GM21737 (cell line): Measurements from ENCODE around the gene BEAN1.
"Not testable (repeated sequence)": the region's sequence is repeated elsewhere in the genome, so short reads cannot be mapped to it uniquely, and the experiment has no call there.

Source experiments
- ATAC-seq: cut with Tn5 transposase; IDR thresholded peaks from one replicate; pipeline ENCODE4 v1.9.1; 2021; ENCODE audit warnings: mild to moderate bottlenecking, moderate library complexity; ENCODE audit not compliant: unreplicated experiment

Gene BEAN1

GRCh38 chr16:66481943-66482390, 54.9 kb downstream of the BEAN1 start:
- no peak for ATAC-seq

- ATAC-seq = no peak
Measured at GRCh38 chr16:66483689-66484452, 56.8 kb downstream of the BEAN1 start.

- ATAC-seq = no peak
Measured at GRCh38 chr16:66484453-66485213, 57.5 kb downstream of the BEAN1 start.

DNA sequence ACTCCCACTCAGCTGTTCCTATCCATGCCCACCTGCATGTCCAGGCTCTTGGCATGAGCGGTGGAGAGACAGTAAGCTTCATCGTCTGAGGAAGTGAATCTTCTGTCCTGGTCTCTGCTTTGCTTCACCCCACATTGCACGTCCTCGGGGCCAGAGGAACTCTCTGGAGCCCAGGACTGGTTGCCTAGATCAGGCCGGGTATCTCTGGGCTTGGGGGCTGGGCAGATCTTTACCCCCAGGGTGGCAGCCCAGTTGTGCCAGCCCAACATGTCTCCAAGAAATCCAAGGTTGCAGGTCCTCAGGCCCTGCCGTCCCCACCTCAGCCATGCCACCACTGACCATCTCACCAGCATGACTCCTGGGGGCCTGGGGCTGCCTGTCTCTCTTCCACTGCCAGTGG, 58.3 kb downstream of the BEAN1 start:
- no peak for ATAC-seq

DNA sequence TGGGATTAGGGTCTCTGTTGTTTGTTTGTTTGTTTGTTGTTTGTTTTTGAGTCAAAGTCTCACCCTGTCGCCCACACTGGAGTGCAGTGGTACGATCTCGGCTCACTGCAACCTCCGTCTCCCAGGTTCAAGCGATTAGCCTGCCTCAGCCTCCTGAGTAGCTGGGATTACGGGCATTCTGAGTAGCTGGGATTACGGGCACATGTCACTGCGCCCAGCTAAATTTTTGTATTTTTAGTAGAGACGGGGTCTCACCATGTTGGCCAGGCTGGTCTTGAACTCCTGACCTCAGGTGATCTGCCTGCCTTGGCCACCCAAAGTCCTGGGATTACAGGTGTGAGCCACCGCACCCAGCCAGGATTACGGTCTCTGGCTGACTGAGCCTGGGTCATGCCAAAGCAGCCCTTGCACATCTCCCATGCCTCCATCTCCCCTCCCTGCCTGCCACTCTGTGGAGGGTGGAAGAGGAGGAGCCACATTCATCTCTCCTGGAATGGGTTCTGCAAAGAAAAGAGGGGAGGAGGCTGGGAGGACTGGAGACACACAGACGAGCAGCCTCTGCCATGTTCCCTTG, 59.2 kb downstream of the BEAN1 start:
- ATAC-seq = no peak

- no peak for ATAC-seq
Measured at GRCh38 chr16:66486773-66487579, 59.9 kb downstream of the BEAN1 start.

GRCh38 chr16:66487580-66488275, 60.6 kb downstream of the BEAN1 start:
- no peak for ATAC-seq

- ATAC-seq = no peak
Measured at GRCh38 chr16:66488505-66488904, 61.4 kb downstream of the BEAN1 start.

- no peak for ATAC-seq
Measured at GRCh38 chr16:66489385-66489784, 62.3 kb downstream of the BEAN1 start.

GRCh38 chr16:66489818-66490217, 62.7 kb downstream of the BEAN1 start:
- ATAC-seq = no peak

DNA sequence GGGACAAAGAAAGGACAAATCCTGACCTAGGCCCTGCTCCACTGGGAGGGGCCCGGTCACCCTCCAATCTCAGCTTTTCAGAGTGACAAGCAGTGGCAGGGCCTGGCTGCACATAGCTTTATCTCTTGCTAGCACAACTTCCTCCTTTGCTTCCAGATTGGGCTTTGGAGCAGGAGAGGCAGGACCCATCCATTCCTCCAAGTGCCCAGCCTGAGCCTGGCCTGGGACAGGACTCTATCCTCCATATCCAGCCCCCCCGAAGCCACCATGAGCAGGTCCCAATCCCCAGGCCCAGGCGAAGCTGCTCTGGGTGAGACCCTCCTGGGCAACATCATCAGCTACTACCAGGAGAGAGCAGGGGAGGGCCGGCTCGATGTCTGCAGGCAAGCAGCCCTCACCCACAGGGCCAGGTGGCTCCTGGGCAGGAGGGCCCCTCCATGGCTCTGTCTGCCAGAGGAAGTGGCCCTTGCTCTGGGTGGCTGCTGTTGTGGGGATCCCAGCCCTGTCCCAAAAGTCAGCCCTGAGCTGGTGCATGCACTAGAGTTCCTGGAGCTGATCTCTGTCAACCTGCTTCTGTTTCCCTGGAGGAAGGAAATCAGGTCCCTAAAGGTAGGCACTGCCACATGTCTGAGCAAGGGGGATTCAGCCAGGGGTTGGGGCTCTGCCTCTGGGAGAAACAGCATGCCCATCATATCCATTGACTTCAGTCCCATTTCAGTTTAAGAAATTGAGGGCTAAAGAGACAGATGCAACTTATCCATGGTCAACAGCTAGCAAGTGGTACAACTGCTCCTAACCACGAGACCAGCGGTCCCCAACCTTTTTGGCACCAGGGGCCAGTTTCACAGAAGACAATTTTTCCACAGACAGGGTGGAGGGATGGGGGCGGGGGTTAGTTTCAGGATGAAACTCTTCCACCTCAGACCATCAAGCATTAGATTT, 64.0 kb downstream of the BEAN1 start:
- ATAC-seq = no peak

- no peak for ATAC-seq
Measured at GRCh38 chr16:66491716-66492064, 64.6 kb downstream of the BEAN1 start.

- no peak for ATAC-seq
Measured at GRCh38 chr16:66493490-66494401, 66.7 kb downstream of the BEAN1 start.

DNA sequence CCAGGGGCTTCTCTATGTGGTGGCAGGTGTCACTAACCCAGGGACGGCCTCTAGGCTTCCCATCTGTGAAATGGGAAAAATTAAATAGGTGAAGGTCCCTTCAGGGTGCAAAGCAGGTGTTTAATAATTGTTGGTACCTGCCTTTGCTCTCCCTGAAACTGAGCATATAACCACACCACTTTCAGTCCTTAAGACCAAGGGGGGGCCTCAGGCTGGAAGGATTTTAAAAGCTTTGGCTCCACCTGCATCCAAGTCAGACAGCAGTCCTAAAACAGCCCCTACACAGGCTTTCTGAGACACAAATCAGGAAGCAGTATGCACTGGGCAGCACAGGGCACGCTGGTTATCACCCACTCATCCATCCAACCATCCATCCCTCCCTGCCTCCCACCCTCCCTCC, 67.8 kb downstream of the BEAN1 start:
- ATAC-seq = no peak

DNA sequence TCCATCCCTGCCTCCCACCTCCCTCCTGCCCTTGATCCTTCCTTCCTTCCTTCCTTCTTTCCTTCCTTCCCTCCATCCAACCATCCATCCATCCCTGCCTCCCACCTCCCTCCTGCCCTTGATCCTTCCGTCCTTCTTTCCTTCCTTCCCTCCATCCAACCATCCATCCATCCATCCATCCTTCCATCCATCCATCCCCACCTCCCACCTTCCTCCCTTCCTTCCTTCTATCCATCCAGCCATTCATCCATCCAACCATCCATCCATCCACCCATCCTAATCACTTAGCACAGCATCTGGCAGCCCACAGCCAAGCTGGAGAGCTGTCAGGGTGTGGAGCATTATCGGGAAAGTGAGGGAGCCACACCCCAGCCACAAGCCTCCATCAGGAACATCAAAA, 68.3 kb downstream of the BEAN1 start:
- no peak for ATAC-seq

- not testable (repeated sequence) for ATAC-seq
Measured at GRCh38 chr16:66496226-66496625, 69.1 kb downstream of the BEAN1 start.

- ATAC-seq = not testable (repeated sequence)
Measured at GRCh38 chr16:66497921-66498320, 70.8 kb downstream of the BEAN1 start.

DNA sequence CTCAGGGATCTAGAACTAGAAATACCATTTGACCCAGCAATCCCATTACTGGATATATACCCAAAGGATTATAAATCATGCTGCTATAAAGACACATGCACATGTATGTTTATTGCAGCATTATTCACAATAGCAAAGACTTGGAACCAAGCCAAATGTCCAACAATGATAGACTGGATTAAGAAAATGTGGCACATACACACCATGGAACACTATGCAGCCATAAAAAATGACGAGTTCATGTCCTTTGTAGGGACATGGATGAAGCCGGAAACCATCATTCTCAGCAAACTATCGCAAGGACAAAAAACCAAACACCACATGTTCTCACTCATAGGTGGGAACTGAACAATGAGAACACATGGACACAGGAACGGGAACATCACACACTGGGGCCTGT, 74.5 kb downstream of the BEAN1 start:
- ATAC-seq = not testable (repeated sequence)
